ENCODE measurements around the gene TLN1.

TLN1 gene

GRCh38 chr9:35681341-35682002 is 50.5 kb downstream of the TLN1 start:
- no peak for DNase-seq

DNA sequence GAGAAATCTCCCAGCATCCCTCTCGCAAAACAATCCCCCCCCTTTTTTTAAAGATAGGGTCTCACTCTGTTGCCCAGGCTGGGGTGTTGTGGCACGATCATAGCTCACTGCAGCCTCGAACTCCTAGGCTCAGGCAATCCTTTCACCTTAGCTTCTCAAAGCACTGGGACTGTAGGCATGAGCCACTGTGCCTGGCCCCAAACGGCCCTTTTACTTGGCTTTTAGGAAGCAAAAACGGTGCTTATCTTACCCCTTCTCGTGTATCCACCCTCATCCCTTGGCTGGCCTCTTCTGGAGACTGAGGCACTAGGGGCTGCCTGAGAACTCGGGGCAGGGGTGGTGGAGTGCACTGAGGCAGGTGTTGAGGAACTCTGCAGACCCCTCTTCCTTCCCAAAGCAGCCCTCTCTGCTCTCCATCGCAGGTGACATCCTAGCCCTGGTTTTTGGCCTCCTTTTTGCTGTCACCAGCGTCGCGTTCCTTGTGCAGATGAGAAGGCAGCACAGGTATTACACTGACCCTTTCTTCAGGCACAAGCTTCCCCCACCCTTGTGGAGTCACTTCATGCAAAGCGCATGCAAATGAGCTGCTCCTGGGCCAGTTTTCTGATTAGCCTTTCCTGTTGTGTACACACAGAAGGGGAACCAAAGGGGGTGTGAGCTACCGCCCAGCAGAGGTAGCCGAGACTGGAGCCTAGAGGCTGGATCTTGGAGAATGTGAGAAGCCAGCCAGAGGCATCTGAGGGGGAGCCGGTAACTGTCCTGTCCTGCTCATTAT is 51.5 kb downstream of the TLN1 start:
- no peak for DNase-seq

DNA sequence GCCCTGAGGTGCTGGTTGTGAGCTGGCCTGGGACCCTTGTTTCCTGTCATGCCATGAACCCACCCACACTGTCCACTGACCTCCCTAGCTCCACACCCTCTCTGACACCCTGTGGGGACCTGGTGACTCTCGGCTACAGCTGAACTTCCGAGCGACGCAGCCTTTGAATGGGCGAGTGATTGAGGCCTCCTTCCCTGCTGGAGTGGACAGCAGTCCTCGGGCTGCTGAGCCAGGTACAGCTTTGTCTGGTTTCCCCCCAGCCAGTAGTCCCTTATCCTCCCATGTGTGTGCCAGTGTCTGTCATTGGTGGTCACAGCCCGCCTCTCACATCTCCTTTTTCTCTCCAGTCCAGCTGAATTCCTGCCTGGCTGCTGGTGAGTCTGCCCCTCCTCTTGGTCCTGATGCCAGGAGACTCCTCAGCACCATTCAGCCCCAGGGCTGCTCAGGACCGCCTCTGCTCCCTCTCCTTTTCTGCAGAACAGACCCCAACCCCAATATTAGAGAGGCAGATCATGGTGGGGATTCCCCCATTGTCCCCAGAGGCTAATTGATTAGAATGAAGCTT is 52.1 kb downstream of the TLN1 start:
- DNase-seq, result no peak

DNA sequence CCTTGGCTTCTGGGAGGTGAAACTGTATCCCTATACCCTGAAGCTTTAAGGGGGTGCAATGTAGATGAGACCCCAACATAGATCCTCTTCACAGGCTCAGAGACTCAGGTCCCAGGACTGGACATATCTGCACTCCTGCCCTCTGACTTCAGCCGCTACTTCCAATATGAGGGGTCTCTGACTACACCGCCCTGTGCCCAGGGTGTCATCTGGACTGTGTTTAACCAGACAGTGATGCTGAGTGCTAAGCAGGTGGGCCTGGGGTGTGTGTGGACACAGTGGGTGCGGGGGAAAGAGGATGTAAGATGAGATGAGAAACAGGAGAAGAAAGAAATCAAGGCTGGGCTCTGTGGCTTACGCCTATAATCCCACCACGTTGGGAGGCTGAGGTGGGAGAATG is 52.9 kb downstream of the TLN1 start:
- DNase-seq, result no peak

DNA sequence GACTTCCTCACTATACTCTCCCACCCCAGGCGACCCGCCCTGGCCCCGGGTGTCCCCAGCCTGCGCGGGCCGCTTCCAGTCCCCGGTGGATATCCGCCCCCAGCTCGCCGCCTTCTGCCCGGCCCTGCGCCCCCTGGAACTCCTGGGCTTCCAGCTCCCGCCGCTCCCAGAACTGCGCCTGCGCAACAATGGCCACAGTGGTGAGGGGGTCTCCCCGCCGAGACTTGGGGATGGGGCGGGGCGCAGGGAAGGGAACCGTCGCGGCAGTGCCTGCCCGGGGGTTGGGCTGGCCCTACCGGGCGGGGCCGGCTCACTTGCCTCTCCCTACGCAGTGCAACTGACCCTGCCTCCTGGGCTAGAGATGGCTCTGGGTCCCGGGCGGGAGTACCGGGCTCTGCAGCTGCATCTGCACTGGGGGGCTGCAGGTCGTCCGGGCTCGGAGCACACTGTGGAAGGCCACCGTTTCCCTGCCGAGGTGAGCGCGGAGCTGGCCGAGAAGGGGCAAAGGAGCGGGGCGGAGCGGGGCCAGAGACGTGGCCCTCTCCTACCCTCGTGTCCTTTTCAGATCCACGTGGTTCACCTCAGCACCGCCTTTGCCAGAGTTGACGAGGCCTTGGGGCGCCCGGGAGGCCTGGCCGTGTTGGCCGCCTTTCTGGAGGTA is 56.1 kb downstream of the TLN1 start:
- no peak for DNase-seq

DNA sequence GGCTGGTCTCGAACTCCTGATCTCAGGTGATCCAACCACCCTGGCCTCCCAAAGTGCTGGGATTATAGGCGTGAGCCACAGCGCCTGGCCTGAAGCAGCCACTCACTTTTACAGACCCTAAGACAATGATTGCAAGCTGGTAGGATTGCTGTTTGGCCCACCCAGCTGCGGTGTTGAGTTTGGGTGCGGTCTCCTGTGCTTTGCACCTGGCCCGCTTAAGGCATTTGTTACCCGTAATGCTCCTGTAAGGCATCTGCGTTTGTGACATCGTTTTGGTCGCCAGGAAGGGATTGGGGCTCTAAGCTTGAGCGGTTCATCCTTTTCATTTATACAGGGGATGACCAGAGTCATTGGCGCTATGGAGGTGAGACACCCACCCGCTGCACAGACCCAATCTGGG is 56.8 kb downstream of the TLN1 start:
- DNase-seq, result no peak

DNA sequence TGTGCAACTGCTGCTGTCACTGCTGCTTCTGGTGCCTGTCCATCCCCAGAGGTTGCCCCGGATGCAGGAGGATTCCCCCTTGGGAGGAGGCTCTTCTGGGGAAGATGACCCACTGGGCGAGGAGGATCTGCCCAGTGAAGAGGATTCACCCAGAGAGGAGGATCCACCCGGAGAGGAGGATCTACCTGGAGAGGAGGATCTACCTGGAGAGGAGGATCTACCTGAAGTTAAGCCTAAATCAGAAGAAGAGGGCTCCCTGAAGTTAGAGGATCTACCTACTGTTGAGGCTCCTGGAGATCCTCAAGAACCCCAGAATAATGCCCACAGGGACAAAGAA is 58.0 kb downstream of the TLN1 start:
- no peak for DNase-seq

- no peak for DNase-seq
Measured at GRCh38 chr9:35673132-35674024, 58.6 kb downstream of the TLN1 start, which contains the start of gene CA9. Gene CA9, plus strand, starts transcription at chr9:35673928. Its CDS starts 32 bp downstream, at chr9:35673960.

DNA sequence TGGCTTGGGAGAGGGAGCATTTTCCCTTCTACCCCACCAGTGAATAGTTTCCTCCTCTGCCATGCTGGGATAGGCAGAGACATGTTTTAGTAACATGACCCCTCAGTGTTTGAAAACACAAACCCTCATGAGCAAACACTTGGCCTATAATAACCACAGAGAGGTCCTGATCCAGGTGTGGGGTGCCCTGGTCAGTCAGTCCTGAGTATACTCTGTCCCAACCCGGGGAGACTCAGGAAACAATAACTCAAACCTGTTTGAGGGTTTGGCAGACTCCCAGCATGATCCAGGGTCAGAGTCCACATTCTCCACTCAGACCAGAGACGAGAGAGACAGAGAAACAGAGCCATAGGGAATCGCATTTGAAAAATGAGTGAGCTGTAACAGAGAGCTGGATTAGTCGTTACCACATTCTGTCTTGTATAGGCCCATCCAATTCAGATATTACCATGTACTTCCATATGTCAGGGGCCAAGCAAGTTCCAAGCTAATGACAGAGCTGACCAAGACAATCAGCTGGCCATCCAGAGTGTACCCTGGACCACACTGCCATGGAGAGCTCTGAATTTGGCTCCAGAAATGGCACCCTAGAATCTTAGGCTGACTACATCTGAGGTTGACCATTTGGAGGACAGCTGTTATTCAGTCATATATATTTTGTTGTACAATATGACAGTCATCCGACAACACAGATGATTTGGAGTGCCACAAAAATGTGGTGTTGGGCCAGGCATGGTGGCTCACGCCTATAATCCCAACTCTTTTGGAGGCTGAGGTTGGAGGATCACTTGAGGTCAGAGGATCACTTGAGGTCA is 62.5 kb downstream of the TLN1 start:
- DNase-seq, result no peak

- no peak for DNase-seq
Measured at GRCh38 chr9:35667939-35668338, 64.1 kb downstream of the TLN1 start.

- DNase-seq, result no peak
Measured at GRCh38 chr9:35666549-35666948, 65.4 kb downstream of the TLN1 start.

GRCh38 chr9:35666045-35666444 is 66.0 kb downstream of the TLN1 start:
- DNase-seq, result no peak

- no peak for DNase-seq
Measured at GRCh38 chr9:35665471-35665818, 66.5 kb downstream of the TLN1 start.

- DNase-seq, result peak; percentile 17
Measured at GRCh38 chr9:35664531-35665470, 67.2 kb downstream of the TLN1 start, which contains the start of gene ARHGEF39. Gene ARHGEF39, minus strand, starts transcription at chr9:35665195. Its CDS starts 26 bp downstream, at chr9:35665169.

- no peak for DNase-seq
Measured at GRCh38 chr9:35662437-35662836, 69.6 kb downstream of the TLN1 start.

DNA sequence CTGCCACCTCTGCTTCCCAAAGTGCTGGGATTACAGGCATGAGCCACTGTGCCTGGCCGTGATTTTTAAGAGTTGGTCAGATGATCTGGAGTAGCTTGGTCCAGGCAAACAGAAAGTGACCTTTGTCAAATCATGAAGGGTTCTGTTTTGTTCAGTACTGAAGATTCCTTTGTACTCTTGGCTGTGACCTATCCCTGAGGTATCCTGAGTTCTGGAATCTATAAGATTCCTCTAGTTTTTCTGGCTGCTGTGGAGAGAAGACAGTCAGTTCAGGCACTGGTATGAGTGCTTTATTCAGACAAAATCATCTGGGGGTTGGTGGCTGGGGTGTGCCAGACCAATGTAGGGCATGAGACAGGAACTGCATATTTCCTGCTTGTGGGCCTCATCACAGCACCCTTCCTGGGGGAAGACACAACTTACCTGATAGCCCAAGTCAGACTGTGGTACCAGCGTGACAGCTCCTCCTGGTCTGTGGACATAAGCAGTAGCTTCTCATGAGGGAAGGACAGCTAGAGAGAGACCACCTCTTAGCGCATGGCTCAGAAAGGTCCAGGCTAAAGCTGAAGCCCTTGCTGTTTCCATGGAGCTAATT is 70.1 kb downstream of the TLN1 start:
- DNase-seq, result no peak

DNA sequence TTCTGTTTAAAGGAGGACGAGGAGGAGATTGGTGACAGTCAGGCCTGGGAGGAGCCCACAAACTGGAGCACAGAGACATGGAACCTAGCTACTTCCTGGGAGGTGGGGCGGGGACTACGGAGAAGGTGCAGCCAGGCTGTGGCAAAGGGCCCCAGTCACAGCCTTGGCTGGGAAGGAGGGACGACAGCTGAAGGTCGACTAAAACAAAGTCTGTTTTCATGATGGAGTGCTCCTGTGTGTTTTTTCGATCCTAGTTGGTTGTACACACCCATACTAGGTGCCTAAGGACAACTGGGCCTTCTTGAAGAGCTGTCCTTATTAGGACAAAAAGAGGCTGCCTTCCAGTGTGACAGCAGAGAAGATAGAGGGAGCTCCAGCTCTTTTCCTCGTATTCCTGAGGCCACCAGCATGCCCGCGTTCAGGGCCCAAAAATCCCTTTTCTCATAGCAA is 71.0 kb downstream of the TLN1 start:
- no peak for DNase-seq

DNA sequence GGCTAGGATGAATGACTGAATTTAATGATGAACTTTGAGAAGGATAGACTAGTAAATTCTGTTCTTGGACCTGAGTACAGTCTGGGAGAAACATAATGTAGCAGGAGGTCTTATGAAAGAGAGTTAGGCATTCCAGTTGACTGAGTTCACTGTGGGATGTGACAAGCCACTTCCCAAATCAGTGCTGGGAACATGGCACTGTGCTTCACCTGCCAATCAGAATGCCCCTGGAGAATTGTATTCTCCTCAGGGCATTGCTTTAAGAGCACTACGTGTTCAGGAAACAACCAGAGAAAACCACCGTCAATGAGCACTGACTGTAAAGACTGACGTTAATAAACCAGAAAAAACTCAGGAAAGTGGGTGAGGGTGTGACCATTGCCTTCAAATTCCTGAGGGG is 72.7 kb downstream of the TLN1 start:
- no peak for DNase-seq

- no peak for DNase-seq
Measured at GRCh38 chr9:35658968-35659220, 73.1 kb downstream of the TLN1 start.

Data from SHP77 treated with DMSO at 0.1 percent for 48 hours (cell line).